NCI-H2081 (cell line): ENCODE data around the gene C18orf32.
A peak's percentile ranks its signal among the peaks of the same experiment; 100 is the strongest.
"Not testable (repeated sequence)": the region's sequence is repeated elsewhere in the genome, so short reads cannot be mapped to it uniquely, and the experiment has no call there.

Source experiments
- DNase-seq, 2 experiments: peaks; one replicate each; lab custom pipeline; 2025; lab: John Stamatoyannopoulos, UW

Gene C18orf32

GRCh38 chr18:49500201-49500921 is 13.3 kb upstream of the C18orf32 start:
- no peak for DNase-seq

GRCh38 chr18:49499046-49499637 is 12.1 kb upstream of the C18orf32 start:
- DNase-seq = no peak

- DNase-seq = no peak
These were observed 8.4 kb upstream of the C18orf32 start for GRCh38 chr18:49495480-49495879.

GRCh38 chr18:49495076-49495475 is 8.0 kb upstream of the C18orf32 start:
- DNase-seq = no peak

GRCh38 chr18:49494660-49495059 is 7.6 kb upstream of the C18orf32 start:
- no peak for DNase-seq

- no peak for DNase-seq
These were observed 5.6 kb upstream of the C18orf32 start for GRCh38 chr18:49492694-49493033.

- DNase-seq = peak; percentile 90 to 96
These were observed 5.0 kb upstream of the C18orf32 start, which contains the start of gene RPL17 for GRCh38 chr18:49491857-49492693. RPL17 (minus strand) TSS chr18:49492465.

GRCh38 chr18:49491534-49491856 is 4.5 kb upstream of the C18orf32 start:
- no peak for DNase-seq

GRCh38 chr18:49490246-49490762 is 3.3 kb upstream of the C18orf32 start:
- DNase-seq = no peak

- DNase-seq = no peak
These were observed 777 bp upstream of the C18orf32 start for GRCh38 chr18:49487711-49488310.

GRCh38 chr18:49486606-49486952 is 455 bp downstream of the C18orf32 start:
- DNase-seq = no peak

- DNase-seq = no peak
These were observed 900 bp downstream of the C18orf32 start for GRCh38 chr18:49486134-49486533.

- no peak for DNase-seq
These were observed 3.8 kb downstream of the C18orf32 start for GRCh38 chr18:49483198-49483597.

- DNase-seq = no peak
These were observed 5.1 kb downstream of the C18orf32 start for GRCh38 chr18:49481907-49482306.

GRCh38 chr18:49481317-49481716 is 5.7 kb downstream of the C18orf32 start:
- DNase-seq = no peak

- DNase-seq = no peak
These were observed 7.5 kb downstream of the C18orf32 start for GRCh38 chr18:49479381-49480137.

GRCh38 chr18:49476664-49477411 is 10.2 kb downstream of the C18orf32 start:
- DNase-seq = no peak

GRCh38 chr18:49474935-49475334 is 12.1 kb downstream of the C18orf32 start:
- DNase-seq = not testable (repeated sequence)

- no peak for DNase-seq
These were observed 13.3 kb downstream of the C18orf32 start for GRCh38 chr18:49473721-49474120.

- no peak for DNase-seq
These were observed 14.6 kb downstream of the C18orf32 start for GRCh38 chr18:49472459-49472858.

- DNase-seq = no peak
These were observed 15.5 kb downstream of the C18orf32 start for GRCh38 chr18:49471532-49471931.
